Epithelial cell of proximal tubule (primary cell): ENCODE results near the gene GALP. TPM values are rescaled to one million over a fixed set of nuclear protein-coding genes. Genes with fewer than 3 reads are reported as not detected.
"Not testable (repeated sequence)": the region's sequence is repeated elsewhere in the genome, so short reads cannot be mapped to it uniquely, and the experiment has no call there.

Experiments
- DNase-seq: peaks from one replicate; pipeline ENCODE4 v3.0.0-alpha.2; 2011; ENCODE audit warnings: low read depth
- H3K4me3 ChIP-seq: 2 replicates; pipeline ENCODE4 v1.5.1; 2011; ENCODE audit warnings: low read depth, mild to moderate bottlenecking, low read length
- total RNA-seq: library from RNA; depleted of rRNA; stranded (reverse); fragments of >200 nt; gene quantifications from 2 replicates; pipeline ENCODE4 v1.2.3, GENCODE V29; 2015
- TF ChIP-seq, protein P1 (sequence below): conservative IDR thresholded peaks from 2 replicates; pipeline ENCODE4 v1.5.1; 2012; ENCODE audit warnings: low read depth, mild to moderate bottlenecking, low read length

GALP gene
- total RNA-seq, 1 donor from 2014 or later, result not detected

GRCh38 chr19:56201973-56202372, 26.2 kb downstream of the GALP start, which contains the start of gene ZSCAN5C:
Gene ZSCAN5C (plus strand): TSS chr19:56202273. CDS start chr19:56205914, 3,641 bp downstream.
- TF ChIP-seq, protein P1, sequence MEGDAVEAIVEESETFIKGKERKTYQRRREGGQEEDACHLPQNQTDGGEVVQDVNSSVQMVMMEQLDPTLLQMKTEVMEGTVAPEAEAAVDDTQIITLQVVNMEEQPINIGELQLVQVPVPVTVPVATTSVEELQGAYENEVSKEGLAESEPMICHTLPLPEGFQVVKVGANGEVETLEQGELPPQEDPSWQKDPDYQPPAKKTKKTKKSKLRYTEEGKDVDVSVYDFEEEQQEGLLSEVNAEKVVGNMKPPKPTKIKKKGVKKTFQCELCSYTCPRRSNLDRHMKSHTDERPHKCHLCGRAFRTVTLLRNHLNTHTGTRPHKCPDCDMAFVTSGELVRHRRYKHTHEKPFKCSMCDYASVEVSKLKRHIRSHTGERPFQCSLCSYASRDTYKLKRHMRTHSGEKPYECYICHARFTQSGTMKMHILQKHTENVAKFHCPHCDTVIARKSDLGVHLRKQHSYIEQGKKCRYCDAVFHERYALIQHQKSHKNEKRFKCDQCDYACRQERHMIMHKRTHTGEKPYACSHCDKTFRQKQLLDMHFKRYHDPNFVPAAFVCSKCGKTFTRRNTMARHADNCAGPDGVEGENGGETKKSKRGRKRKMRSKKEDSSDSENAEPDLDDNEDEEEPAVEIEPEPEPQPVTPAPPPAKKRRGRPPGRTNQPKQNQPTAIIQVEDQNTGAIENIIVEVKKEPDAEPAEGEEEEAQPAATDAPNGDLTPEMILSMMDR, result no peak
- DNase-seq, result no peak
- no peak within 1 kb of the TSS for H3K4me3 ChIP-seq

- DNase-seq, H3K4me3 ChIP-seq: not testable (repeated sequence)
These were observed 31.8 kb downstream of the GALP start for GRCh38 chr19:56207581-56207980.

- TF ChIP-seq, protein P1, result no peak
- no peak for DNase-seq
- H3K4me3 ChIP-seq, result no peak overlapping the region
These were observed 33.3 kb downstream of the GALP start for GRCh38 chr19:56209091-56209490.

DNA sequence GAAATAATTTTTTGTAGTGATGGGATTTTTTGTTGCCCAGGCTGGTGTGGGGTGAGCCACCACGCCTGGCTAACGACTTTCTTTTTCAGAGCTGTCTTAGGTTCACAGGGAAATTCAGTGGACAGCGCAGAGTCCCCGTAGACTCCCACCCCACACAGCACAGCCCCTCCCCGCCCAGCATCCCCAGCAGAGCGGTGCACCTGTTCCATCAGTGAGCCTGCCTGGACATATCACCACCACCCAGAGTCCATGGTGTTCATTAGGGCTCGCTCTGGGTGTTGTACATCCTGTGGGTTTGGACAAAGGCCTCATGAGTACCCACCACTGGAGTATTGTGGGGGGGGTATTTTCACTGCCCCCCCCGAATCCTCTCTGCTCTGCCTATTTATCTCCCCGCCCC, 34.2 kb downstream of the GALP start:
- DNase-seq, H3K4me3 ChIP-seq: not testable (repeated sequence)

- no peak for DNase-seq
- TF ChIP-seq, protein P1, result no peak
- H3K4me3 ChIP-seq, result no peak overlapping the region
These were observed 35.9 kb downstream of the GALP start for GRCh38 chr19:56211718-56212117.

DNA sequence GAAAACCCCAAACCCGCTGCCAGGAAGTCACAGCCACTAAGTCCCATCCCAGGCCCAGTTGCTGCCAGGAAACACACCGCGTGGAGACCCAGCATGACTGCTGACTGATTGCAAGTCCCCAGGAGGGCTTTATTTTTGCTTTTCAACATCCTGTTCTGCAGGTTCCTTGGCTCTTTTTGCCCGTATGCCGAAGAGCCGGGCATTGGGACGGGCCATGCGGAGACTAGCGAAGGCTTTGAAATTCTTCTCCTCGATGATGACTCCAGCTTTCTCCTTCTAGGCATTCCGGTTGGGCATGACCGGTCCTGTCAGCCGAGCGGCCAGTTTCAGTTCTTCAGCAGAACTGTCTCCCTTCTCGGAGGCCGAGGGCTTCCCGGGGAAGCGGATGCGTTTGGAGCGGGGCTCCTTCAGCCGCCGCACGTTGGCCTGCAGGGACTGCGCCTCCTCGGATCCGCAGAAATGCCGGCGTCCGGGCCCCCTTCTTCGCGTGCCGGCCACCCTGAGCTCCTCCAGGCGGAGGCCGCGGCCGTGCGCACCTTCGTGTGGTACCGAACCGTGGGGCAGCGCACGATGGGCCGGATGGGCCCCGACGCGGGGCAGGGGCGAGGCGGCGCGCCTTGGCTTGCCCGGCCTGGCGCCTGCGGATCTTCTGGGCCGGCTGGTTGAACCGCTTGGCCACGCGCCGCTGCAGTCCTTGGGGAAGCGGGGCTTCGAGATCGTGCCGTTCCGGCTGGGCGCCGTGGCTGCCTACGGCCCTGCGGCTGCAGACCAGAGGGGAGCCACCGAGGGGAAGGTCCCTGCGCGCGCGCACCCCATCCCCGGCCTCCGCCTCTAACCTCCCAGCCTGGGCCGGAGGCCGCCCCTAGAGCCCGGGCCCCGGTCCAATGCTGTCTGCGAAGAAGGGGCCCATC, 41.5 kb downstream of the GALP start:
- TF ChIP-seq, protein P1, result no peak
- DNase-seq, result no peak
- peak overlapping the region; percentile 38 for H3K4me3 ChIP-seq

DNA sequence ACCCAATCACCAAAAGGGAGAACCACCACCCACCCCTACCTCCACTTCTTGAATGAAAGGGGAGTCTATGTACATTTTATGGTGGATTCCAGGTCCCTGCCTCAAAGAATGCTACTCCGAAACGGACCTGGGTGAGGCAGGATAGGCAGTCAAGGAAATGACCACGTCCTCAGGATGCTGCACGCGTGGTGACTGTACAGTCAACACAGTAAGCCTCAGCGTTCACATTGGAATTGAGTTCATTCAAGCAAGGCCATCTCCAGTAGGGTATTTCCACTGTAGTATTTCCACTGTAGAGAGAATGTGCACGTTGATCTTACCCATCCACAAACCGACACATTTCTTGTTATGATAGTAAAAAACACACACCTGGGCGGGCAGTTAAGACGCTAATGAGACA, 43.2 kb downstream of the GALP start:
- no peak overlapping the region for H3K4me3 ChIP-seq
- TF ChIP-seq, protein P1, result no peak
- DNase-seq, result no peak

DNA sequence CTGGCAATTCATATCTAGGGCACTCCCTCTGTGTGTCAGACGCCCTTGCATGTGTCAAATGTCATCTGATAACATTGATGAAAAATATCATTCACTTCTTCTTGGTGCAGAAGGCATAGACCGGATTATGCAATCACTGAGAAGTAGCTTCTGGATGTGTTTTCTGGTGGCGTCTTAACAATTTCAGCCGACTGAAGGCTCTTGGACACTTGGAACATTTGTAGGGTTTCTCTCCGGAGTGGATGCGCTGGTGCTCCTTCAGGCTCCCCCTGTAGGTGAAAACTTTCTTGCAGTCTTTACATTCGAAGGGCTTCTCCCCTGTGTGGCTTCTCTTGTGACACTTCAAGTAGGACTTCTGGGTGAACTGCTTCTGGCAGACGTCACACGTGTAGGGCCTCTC, 45.6 kb downstream of the GALP start:
- not testable (repeated sequence) for DNase-seq, H3K4me3 ChIP-seq
- TF ChIP-seq, protein P1, result peak; percentile 22
